Astrocyte of the hippocampus (primary cell): ENCODE data around the gene PI4KA.
"Not testable (repeated sequence)": the region's sequence is repeated elsewhere in the genome, so short reads cannot be mapped to it uniquely, and the experiment has no call there.

Source experiments
- DNase-seq: peaks from one replicate; pipeline ENCODE4 v3.0.0; 2011; ENCODE audit warnings: low read depth, low spot score

PI4KA gene

DNA sequence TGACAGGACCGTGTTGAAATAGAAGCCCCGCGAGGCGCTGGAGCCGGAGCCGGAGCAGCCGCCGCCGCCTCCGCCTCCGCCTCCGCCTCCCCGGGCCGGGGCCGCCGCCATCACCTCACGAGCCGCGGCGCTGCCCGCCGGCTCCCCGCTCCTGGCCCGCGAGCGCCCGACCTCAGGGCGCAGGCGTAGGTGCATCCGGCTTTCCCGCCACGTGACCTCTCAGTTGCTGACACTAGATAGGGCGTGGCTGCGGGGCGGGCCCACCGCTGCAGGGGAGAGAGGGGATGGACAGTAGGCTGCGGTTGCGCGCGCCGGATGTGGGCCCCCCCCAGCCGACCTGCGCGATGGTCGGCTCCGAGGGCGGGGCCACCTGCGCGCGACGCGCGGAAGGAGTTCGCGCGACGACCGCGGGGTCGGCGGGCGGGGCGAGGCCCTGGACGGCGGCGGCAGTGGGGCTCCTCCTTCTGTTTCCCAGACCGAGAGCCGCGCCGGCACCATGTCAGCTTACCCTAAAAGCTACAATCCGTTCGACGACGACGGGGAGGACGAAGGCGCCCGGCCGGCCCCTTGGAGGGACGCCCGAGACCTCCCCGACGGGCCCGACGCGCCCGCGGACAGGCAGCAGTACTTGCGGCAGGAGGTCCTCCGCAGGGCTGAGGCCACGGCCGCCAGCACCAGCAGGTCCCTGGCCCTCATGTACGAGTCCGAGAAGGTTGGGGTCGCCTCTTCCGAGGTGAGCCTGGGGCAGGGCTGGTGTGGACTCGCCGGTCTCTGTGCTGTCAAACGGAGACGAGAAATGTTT, at the start of gene PI4KA, which contains the start of gene SNAP29:
PI4KA (minus strand) TSS at position 197 of the 802 bp plus-strand sequence; CDS start at position 111, 86 bp downstream.
SNAP29 (plus strand) TSS at position 393 of the 802 bp plus-strand sequence; CDS start at position 497, 104 bp downstream.
- peak; percentile 99 for DNase-seq

DNA sequence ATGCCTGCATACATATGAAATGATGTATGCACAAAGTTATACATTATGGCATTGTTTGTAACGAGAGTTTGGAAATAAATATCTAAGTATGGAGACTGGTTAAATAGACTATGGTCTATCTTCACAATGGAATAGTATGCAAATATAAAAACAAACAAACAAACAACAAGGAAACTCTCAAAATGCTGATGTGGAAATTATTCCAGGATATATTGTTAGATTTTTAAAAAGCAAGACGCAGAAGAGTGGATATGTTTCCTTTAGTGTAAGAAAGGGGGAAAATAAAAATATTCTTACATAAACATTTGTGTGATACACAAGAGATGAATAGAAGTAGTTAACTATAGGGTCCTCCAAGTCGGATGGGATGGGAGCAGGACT, 47.8 kb upstream of the PI4KA start:
- DNase-seq, result no peak

DNA sequence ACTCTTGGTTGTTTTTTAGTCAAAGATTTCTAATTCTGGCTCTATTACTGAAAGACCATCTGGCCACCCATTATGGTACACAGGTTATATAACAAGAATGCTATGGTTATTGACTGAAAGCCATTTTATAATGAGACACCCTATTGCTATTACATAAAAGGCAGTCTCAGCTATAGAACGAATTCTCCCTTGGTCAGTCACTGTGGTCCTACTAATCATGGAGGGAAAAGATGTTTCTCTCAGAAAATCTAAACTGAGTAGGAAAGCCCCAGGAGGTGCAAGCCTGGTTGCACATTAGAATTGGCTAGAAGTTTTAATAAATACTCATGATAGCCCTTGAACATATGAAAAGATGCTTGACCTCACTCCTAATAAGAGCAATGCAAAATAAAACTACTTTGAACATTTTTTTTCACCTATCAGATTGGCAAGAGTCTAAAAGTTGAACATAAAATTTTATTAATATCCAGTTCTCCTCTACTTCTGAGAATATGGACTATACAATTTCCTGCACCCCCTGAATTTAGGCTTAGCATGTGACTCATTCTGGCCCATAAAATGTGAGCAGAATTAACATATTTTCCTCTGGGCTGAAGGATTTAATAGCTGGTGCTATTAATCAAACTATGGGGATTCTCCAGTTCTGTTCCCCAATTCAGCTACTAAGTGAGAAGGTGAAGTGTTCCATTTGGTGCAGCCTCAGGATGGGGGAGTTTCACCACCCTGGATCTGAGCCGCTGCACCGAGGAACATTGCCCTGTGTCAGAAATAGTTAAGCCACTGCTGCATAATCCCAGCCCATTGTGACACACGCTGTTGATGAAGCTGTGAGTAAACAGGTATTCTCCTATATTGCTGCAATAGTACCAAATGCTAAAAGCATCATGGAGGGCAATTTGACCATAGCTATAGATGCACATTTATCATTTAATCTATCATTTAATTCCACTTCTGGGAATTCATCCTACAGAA, 47.1 kb upstream of the PI4KA start:
- DNase-seq, result no peak

DNA sequence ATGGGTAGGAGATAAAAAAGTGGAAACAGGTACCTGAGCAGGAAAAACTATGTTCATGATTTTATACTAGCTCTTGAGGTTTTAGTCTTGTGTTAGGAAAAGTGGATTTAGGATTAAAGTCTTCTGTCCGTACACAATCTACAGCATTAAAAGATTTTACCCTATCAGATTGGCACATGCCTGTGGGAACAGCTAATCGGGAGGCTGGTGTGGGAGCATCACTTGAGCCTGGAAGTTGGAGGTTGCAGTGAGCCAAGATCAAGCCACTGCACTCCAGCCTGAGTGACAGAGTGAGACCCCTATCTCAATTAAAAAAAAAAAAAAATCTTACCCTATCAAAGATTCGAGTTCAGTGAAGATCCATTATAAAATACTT, 46.4 kb upstream of the PI4KA start:
- DNase-seq, result no peak

DNA sequence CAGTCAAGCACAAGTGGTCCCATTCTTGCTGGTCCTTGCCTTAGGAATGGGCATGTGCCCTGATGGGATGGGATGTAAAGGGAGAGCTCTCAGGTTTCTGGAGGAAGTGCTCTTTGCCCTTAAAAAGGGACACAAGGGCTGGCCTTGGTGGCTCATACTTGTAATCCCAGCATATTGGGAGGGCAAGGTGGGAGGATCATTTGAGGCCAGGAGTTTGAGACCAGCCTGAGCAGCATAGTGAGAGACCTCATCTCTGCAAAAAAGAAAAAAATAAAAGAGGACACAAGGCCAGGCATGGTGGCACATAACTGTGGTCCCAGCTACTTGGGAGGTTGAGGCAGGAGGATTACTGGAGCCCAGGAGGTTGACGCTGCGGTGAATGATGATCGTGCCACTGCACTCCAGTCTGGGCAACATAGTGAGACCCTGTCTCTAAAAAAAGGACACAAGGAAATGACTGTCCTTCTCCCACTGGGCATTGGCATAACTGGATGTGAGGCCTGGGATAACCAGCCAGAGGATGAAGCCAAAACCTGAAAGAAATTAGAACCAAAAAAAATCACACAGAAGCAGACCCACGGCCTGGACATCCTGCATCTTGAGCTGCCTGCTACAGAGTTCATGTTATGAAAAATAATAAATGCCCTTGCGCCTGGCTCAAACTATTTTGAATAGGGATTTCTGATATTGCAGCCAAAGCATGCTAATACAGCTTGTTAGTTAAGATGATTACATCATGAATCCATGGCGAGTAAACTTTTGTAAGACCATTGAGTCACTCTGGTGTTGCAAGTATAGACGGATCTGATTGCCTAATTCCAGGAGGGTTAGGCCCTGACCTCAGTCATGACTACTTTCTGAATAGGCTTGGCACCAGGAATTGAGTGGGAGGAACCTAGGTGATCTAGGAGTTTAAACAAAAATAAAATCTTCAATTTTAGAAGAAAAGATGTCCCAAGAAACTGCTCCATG, 45.7 kb upstream of the PI4KA start:
- DNase-seq, result peak; percentile 53

DNA sequence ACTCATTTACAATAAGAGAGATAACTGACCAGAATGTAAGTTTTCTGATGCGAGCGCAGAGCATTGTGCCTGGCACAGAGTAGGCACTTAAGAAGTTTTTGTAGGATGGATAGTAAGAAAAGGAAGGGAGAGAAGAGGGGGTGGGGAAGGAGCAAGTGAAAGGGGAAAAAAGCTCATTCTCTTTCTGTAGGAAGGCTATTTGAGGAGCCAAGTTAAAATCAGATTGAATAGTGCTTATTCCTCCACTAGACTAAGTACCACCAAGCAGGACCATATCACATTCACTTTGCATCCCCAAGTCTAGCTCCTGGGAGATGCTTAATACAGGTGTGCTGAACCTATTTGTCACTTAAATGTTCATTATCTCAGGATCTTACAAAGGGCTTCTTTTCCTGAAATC, 44.5 kb upstream of the PI4KA start:
- DNase-seq, result no peak

DNA sequence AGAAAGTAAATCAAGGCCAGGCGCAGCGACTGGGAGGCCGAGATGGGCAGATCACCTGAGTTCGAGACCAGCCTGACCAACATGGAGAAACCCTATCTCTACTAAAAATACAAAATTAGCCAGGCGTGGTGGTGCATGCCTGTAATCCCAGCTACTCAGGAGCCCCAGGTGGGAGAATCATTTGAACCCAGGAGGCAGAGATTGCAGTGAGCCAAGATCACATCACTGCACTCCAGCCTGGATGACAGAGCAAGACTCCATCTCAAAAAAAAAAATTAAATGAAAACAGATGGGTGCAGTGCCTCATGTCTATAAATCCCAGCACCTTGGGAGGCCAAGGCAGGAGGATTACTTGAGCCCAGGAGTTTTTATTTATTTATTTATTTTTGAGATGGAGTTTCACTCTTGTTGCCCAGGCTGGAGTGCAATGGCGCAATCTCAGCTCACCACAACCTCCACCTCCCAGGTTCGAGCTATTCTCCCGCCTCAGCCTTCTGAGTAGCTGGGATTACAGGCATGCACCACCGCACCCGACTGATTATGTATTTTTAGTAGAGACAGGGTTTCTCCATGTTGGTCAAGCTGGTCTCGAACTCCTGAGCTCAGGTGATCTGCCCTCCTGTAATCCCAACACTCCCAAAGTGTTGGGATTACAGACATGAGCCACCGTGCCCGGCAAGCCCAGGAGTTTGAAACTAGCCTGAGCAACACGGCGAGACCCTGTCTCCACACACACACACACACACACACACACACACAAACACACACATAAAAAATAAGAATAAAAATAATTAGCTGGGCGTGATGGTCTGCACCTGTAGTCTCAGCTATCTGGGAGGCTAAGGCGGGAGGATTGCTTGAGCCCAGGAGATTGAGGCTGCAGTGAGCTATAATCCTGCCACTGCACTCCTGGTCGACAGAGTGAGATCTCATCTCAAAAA, 42.8 kb upstream of the PI4KA start:
- not testable (repeated sequence) for DNase-seq

DNA sequence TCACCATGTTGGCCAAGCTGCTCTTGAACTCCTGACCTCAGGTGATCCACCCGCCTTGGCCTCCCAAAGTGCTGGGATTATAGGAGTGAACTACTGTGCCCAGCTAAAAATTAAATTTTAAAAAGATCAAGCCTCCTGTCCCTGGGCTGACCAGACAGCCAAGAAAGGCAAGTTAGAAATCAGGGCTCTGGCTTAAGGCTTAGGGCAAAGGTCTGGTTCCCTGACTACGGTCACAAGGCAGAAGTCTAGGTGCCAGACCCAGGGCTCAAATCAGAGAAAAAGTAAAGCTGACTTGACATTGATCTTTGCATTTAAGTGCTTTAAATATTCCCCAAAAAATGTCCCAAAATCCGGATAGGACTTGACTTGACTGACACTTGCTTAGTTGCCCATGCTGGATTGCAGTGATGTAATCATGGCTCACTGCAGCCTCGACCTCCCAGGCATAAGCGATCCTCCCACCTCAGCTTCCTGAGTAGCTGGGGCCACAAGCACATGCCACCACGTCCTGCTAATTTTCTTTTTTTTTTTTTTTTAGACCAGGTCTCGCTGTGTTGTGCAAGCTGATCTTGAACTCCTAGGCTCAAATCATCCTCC, 41.3 kb upstream of the PI4KA start:
- no peak for DNase-seq

DNA sequence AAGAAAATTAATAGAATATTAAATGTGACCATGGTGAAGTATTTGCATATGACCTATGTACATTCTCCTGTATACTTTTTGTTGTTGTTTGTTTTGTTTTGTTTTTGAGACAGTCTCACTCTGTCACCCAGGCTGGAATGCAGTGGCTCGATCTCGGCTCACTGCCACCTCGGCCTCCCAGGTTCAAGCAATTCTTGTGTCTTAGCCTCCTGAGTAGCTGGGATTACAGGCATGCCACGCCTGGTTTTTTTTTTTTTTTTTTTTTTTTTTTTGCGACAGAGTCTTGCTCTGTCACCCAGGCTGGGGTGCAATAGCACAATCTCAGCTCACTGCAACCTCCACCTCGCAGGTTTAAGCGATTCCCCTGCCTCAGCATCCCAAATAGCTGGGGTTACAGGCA, 39.1 kb upstream of the PI4KA start:
- not testable (repeated sequence) for DNase-seq

DNA sequence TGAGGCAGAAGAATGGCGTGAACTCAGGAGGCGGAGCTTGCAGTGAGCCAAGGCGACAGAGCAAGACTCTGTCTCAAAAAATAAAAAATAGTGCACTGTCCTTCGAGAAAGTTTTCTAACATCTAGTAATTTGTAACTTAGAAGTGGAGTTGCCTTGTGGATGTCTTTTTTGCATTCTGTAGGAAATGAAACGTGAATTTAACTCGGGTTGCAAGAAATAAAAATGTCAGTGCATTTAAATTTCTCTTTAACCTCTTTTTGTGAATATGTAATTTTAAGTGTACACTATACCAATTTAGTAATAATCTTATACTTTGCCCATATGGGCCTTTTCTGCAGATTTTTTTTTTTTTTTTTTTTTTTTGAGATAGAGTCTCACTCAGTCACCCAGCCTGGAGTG, 32.4 kb upstream of the PI4KA start:
- no peak for DNase-seq

DNA sequence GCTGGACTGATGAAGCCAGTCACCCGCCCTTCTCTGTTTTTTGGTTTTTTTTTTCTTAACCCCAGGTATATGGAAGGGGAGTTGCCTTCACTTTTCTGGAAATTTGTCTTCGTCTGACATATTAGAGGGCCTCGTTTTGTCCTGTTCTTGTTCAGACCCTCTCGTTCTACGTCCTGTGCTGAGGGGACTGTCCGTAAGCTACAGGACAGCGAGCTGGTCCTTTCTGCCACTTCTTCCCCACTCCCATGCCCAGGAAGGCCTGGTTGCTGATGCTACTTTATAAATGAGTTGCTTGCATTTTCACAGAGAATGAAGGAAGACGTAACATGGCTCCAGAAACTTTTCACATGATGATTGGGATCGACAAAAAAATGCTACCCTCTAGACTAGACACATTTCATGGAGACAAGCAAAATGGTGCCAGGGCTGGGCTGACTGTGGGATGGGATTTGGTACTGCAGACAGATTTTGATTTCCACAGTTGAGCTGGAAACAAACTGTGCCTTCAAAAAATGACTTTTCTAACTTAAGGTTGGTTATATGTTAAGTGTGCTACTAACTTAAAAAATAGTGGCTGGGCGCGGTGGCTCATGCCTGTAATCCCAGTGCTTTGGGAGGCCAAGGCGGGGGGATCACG, 31.4 kb upstream of the PI4KA start:
- DNase-seq, result no peak

DNA sequence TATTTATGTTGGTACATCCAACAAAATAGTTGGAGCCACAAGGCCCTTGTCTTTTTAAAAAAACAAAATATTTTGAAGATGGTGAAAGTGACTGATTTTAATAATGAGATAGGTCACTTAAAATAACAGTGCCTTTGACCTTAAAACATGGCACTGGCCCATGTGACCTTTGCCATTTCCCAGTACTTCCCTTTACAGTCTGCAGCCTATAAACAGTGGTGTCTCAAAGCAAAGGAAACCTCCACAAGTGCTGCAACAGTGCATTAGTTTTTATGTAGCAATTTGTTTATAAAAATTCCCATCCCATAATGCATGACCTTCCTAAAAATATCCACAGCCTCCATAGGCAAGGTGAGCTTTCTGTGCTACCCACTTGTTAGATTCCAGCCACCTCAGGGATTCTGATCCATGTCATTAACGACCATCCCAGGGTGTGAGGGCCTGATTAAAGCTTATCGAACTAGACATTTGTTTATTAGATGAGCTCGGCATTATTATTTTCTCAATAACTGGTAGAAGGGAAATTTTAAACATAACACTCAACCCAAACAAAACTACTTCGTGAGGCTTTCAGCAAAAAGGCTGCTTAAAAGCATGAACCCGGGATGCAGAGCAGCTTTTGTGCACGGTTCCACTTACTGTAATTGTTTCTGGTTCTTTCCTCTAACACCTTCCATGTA, 30.6 kb upstream of the PI4KA start:
- no peak for DNase-seq

DNA sequence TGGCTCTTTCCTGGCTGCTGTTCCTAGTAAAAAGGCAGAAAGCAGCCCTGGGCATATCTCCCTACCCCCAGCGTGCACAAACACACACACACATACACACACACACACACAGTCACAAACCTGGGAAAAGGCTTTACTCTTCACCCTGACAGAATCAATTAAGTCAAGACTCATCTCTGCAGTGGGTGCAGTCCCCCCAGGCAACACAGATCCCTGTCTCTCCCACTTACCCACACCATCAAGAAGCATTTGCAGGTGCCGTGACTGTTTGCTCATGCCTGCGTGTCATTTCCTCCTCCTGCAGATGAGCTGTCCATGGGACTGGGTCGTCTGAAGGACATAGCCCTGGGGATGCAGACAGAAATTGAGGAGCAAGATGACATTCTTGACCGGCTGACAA, 28.8 kb upstream of the PI4KA start:
- DNase-seq, result no peak

DNA sequence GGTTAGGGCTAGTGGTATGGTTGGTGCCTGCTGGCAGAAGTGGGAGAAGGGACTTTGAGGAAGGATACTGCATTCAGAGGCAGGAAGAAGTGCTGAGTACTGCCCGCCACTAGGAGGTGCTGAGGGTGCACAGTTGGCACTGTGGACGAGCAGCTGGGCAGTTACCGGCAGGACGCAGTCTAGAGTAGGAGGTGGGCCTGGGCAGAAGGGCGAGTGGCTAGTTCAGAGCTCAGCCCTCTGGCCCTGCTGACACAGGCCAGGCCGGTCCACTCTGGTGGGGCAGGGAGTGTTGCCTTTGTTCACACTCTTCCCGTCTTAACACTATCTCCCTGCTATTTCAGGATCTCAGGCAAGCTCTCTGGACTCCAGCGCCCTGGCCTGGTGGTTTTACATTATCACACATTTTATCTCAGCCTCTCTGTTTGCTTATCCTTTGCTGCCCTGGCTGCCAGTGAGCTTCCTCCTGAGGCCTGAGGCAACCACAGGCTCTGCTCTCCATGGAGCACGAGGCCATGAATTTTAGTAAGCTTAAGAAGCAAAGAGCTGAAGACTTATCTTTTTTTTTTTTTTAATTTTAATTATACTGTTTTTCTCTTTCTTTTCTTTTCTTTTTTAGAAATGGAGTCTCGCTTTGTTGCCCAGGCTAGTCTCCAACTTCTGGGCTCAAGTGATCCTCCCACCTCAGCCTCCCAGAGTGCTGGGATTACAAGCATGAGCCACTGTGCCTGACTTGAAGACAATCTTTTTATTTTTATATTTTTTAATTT, 27.1 kb upstream of the PI4KA start:
- DNase-seq, result peak; percentile 90

DNA sequence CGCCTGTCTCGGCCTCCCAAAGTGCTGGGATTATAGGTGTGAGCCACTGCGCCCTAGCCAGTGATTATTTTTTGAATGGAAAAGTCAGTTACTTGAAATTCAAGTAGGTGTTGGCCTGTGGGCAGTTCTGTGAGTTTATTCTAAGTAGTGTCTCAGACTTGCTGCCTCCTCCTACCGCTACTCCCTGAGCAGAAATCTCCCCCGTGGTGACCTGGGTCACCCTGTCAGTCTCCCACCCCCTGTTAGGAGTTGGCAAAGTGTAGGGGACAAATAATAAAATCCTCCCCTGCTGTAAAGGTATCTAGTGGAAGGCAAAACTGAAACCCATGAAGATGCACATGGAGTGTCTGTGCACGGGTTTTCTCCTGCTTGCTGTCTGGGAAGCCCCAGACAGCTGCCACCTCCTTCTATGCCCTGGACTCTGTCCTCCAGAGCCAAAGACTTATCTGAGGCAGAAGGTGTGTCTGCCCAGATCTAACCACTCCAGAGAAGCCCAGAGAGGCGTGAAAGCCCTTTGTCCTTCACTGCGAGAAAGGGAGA, 26.5 kb upstream of the PI4KA start:
- DNase-seq, result no peak

DNA sequence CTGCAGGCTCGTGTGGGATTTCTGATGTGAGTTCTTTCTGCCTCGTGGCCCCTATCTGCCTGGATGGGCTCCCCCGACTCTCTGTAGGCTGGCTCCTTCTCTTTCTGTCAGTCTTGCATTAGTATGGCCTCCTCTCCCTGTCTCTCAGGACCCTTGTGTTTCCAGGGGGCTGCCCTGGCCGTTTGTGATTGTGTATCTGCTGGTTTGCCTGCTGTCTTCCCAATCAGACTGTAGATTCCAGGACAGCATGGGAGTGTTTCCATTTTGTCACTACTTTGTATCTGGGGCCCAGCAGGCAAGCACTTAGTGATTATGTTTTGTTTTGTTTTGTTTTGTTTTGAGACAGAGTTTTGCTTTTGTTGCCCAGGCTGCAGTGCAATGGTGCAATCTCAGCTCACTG, 25.8 kb upstream of the PI4KA start:
- DNase-seq, result no peak

DNA sequence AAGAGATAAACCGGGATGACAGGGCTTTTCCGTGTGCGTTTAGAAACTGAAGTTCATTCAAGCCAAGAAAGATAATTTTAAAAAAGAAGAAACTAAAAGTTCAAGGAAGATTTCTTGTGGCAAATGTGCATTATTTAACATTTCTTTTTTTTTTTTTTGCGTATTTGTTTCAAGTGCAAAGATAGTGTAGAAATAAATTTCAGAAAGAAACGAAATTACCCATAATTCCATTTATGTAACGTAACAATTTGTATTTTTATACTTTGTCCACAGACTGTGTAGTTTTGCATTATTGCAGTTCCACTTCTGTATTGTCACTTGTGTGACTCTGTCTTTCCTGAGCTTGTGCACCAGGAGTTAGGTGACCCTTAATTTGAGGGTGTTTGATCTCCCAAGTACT, 24.2 kb upstream of the PI4KA start:
- no peak for DNase-seq
